GM10266 (cell line): ENCODE results near the gene CMIP.

Experiments
- DNase-seq: peaks from one replicate; pipeline ENCODE4 v3.0.0; 2012; ENCODE audit errors: extremely low spot score
- CTCF ChIP-seq: IDR thresholded peaks from 2 replicates; pipeline ENCODE4 v1.5.1; 2012; ENCODE audit warnings: mild to moderate bottlenecking, low read depth; ENCODE audit not compliant: control insufficient read depth, insufficient read depth; ENCODE audit errors: missing control alignments

CMIP gene

GRCh38 chr16:81709016-81709900, 264.6 kb downstream of the CMIP start:
- no peak for DNase-seq

GRCh38 chr16:81710044-81710443, 265.4 kb downstream of the CMIP start:
- DNase-seq: no peak
- TF ChIP-seq CTCF: no peak

More at GRCh38 chr16:81709016-81709900, 264.6 kb downstream of the CMIP start:
- TF ChIP-seq CTCF: no peak

GRCh38 chr16:81710596-81710995, 266.0 kb downstream of the CMIP start:
- TF ChIP-seq CTCF: no peak
- DNase-seq: no peak

- DNase-seq: no peak
- TF ChIP-seq CTCF: no peak
These were observed 267.2 kb downstream of the CMIP start for GRCh38 chr16:81711657-81712319.

- no peak for DNase-seq
These were observed 268.1 kb downstream of the CMIP start for GRCh38 chr16:81712681-81713080.

GRCh38 chr16:81713295-81713772, 268.7 kb downstream of the CMIP start:
- no peak for DNase-seq
- no peak for TF ChIP-seq CTCF

More at GRCh38 chr16:81712681-81713080, 268.1 kb downstream of the CMIP start:
- no peak for TF ChIP-seq CTCF
